K562 (cell line): ENCODE data around the gene BARX2.

Experiments used
- CREB1 ChIP-seq, 2 experiments: sonication (generic) in 1 of 2; formaldehyde crosslinking in 1 of 2; IDR thresholded peaks; 2 replicates each; pipeline versions ENCODE4 v1.6.1 to v1.8.0; 2012 to 2022; ENCODE audit warnings: inconsistent platforms in 1 of 2, mild to moderate bottlenecking in 1 of 2, missing genetic modification reagents in 1 of 2, moderate library complexity in 1 of 2
- CTCF ChIP-seq, 3 experiments: IDR thresholded peaks in 2 of 3; conservative IDR thresholded peaks in 1 of 3; 2 replicates each; pipeline ENCODE4 v1.5.1; 2011 to 2012; ENCODE audit warnings: low read length in 3 of 3, mild to moderate bottlenecking in 3 of 3, control low read depth in 2 of 3, improper control_type of control experiment in 1 of 3, inconsistent platforms in 1 of 3, low read depth in 1 of 3, mixed read lengths in 1 of 3, moderate library complexity in 1 of 3; ENCODE audit not compliant: insufficient read depth in 2 of 3
- EZH2 ChIP-seq: IDR thresholded peaks from 2 replicates; pipeline ENCODE4 v1.6.1; 2012; ENCODE audit warnings: low read depth, mild to moderate bottlenecking, inconsistent platforms, low read length, borderline replicate concordance
- FOXO4 ChIP-seq: fragments of 450-650 bp; formaldehyde crosslinking; IDR thresholded peaks from 2 replicates; pipeline ENCODE4 v1.4.0; 2020; ENCODE audit warnings: mild to moderate bottlenecking, moderate library complexity
- HMGXB4 ChIP-seq: sonication (generic); formaldehyde crosslinking; IDR thresholded peaks from 2 replicates; pipeline ENCODE4 v1.8.1; 2023; ENCODE audit warnings: mild to moderate bottlenecking, missing genetic modification reagents
- MYC ChIP-seq, 2 experiments: fragments of 250-450 bp in 1 of 2; sonication (Bioruptor Pico) in 1 of 2; IDR thresholded peaks; 2 replicates each; pipeline versions ENCODE4 v1.5.1 to v1.6.1; 2012 to 2021; ENCODE audit warnings: low read depth in 2 of 2, borderline replicate concordance in 1 of 2, improper control_type of control experiment in 1 of 2, low read length in 1 of 2, mild to moderate bottlenecking in 1 of 2, moderate library complexity in 1 of 2
- NR2C2 ChIP-seq, 2 experiments: fragments of 200-800 bp in 1 of 2; sonication (Bioruptor generic) in 1 of 2; sonication (generic) in 1 of 2; formaldehyde crosslinking in 1 of 2; IDR thresholded peaks; 2 replicates each; pipeline versions ENCODE4 v1.6.1 to v1.8.0; 2016 to 2022; ENCODE audit warnings: mild to moderate bottlenecking in 1 of 2, missing compliant biosample characterization in 1 of 2, missing genetic modification characterization in 1 of 2, missing genetic modification reagents in 1 of 2
- RBBP5 ChIP-seq: fragments of 200-600 bp; sonication (generic); IDR thresholded peaks from 2 replicates; pipeline ENCODE4 v1.6.1; 2012; ENCODE audit warnings: borderline replicate concordance, mild to moderate bottlenecking, low read length, control low read depth, inconsistent platforms; ENCODE audit not compliant: insufficient read depth, poor library complexity, severe bottlenecking
- SIN3A ChIP-seq, 2 experiments: fragments of 150-350 bp in 1 of 2; IDR thresholded peaks; 2 replicates each; pipeline ENCODE4 v1.6.1; 2011 to 2016; ENCODE audit warnings: borderline replicate concordance in 2 of 2, low read depth in 2 of 2, low read length in 2 of 2, mild to moderate bottlenecking in 2 of 2, moderate library complexity in 2 of 2; ENCODE audit not compliant: control insufficient read depth in 1 of 2
- U2AF2 ChIP-seq: fragments of 200-400 bp; formaldehyde crosslinking; optimal IDR thresholded peaks from 2 replicates; pipeline ENCODE3; 2017; ENCODE audit warnings: low read depth, mild to moderate bottlenecking, low read length
- TF ChIP-seq, protein P1 (sequence below): fragments of 450-650 bp; formaldehyde crosslinking; IDR thresholded peaks from 2 replicates; pipeline ENCODE4 v1.4.0; 2022; ENCODE audit warnings: missing genetic modification characterization

- TF ChIP-seq SIN3A (IDR thresholded peaks at IDR 0.05; ENCODE audit: borderline replicate concordance in 2 of 2, control insufficient read depth in 1 of 2, low read depth in 2 of 2, low read length in 2 of 2) (no peak), CTCF (IDR thresholded peaks at IDR 0.05 in 2 of 3, conservative IDR thresholded peaks at IDR 0.05 in 1 of 3; ENCODE audit: insufficient read depth in 2 of 3, low read depth in 1 of 3, low read length in 3 of 3) (no peak), MYC (IDR thresholded peaks at IDR 0.05; ENCODE audit: low read depth, low read length) (no peak), MYC (CRISPR knock-in tag; IDR thresholded peaks at IDR 0.05; ENCODE audit: borderline replicate concordance, low read depth) (no peak), RBBP5 (no peak), U2AF2 (no peak), HMGXB4 (no peak), EZH2 (no peak), CREB1 (IDR thresholded peaks at IDR 0.05) (no peak), CREB1 (CRISPR knock-in tag; IDR thresholded peaks at IDR 0.05) (no peak), FOXO4 (CRISPR knock-in tag) (no peak), NR2C2 (CRISPR knock-in tag; IDR thresholded peaks at IDR 0.05) (no peak), NR2C2 (tag; IDR thresholded peaks at IDR 0.05) (no peak)
- TF ChIP-seq, protein P1, sequence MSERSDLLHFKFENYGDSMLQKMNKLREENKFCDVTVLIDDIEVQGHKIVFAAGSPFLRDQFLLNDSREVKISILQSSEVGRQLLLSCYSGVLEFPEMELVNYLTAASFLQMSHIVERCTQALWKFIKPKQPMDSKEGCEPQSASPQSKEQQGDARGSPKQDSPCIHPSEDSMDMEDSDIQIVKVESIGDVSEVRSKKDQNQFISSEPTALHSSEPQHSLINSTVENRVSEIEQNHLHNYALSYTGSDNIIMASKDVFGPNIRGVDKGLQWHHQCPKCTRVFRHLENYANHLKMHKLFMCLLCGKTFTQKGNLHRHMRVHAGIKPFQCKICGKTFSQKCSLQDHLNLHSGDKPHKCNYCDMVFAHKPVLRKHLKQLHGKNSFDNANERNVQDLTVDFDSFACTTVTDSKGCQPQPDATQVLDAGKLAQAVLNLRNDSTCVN (CRISPR knock-in tag): no peak
These were observed 38.7 kb downstream of the BARX2 start for GRCh38 chr11:129414144-129414872.
